GM19239 (cell line): Measurements from ENCODE around the gene UPF2.
"Not testable (repeated sequence)": the region's sequence is repeated elsewhere in the genome, so short reads cannot be mapped to it uniquely, and the experiment has no call there.

Experiments used
- DNase-seq: peaks from one replicate; pipeline ENCODE4 v3.0.0; 2011; ENCODE audit warnings: low spot score; ENCODE audit not compliant: insufficient read length
- FAIRE-seq: peaks from 2 replicates; lab custom pipeline; 2011; peaks lifted over from hg19 to GRCh38; lab: Jason Lieb, UNC

UPF2 gene

DNA sequence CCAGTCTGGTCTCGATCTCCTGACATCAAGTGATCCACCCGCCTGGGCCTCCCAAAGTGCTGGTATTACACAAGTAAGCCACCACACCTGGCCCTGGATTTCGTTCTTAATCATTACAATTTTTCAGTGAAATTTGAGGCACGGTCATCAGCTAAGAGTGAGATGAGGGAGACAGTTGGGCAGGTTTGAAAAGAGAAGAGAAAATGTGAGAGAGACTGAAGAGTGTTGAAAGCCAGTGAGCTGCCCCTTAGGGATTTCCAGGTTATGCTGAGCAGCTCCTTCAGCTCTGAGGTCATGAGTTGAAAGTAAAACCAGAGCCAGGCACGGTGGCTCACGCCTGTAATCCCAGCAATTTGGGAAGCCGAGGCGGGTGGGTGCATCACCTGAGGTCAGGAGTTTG lies 5.9 kb upstream of the UPF2 start:
- DNase-seq (no peak), FAIRE-seq (peak; percentile 59)

- FAIRE-seq, result no peak
- DNase-seq, result no peak
These were observed 3.0 kb upstream of the UPF2 start for GRCh38 chr10:12045596-12045995.

GRCh38 chr10:12042409-12042796 lies 206 bp downstream of the UPF2 start:
- no peak for FAIRE-seq
- no peak for DNase-seq

DNA sequence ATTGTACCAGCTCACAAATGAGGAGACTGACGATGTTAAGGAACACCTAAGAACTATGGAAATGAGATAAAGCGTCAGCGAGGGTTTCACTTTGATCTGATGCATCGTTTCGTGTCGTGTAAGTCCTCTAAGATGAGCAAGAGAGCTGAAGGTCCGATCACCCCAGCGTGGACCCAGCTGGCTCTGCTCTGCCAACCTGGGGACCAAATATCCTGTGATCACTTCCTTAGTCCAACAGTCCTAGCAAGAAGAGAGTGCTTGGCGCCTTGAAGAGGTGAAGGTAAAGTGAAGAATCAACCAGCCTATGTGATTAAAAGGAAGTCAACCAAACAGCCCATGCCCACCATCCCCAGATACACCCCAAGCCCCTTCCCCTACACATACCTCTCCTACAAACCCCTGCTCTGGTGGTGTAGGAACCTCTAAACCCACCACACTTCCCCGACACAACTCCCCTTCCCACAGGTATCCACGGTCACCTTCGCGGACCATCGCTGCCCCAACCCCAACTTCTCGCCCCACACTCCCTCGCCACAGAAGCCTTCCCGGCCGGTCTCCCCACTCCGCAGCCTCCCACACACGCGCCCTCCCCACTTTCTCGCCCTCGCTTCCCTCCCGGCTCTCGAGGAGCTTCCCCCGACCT lies 722 bp downstream of the UPF2 start:
- FAIRE-seq (peak; percentile 93), DNase-seq (no peak)

DNA sequence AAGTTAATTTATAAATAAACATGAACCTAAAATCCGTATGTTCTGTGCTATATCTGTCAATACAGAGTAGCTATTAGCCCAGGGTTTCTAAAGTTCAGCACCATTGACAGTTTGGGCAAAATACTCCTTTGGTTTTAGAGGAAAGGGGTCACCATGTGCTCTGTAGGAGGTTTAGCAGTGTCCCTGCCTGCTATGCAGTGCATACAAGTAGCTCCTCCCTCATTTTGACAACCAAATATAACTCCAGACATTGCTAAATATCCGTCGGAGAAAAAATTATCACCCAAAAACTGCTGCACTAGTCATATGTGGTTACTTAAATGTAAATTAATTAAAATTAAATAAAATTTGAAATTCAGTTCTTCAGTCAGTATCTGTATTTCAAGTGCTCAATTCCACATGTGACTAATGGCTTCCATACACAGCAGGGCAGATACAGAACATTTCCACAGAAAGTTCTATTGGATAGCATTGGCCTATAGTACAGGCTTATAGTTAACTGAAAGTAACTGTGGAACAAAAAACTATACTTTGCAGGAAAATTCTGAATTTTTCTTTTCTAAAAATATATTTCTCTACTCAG lies 6.4 kb downstream of the UPF2 start:
- no peak for DNase-seq
- FAIRE-seq, result no peak

GRCh38 chr10:12031404-12031803 lies 11.2 kb downstream of the UPF2 start:
- FAIRE-seq (no peak), DNase-seq (no peak)

GRCh38 chr10:12027539-12027938 lies 15.1 kb downstream of the UPF2 start:
- peak; percentile 90 for FAIRE-seq
- DNase-seq, result peak; percentile 48

GRCh38 chr10:12025591-12025990 lies 17.0 kb downstream of the UPF2 start:
- DNase-seq, result no peak
- FAIRE-seq, result no peak

GRCh38 chr10:12022580-12023257 lies 19.9 kb downstream of the UPF2 start:
- DNase-seq, result no peak
- FAIRE-seq, result peak; percentile 21

- FAIRE-seq (no peak), DNase-seq (no peak)
These were observed 22.0 kb downstream of the UPF2 start for GRCh38 chr10:12020574-12020973.

GRCh38 chr10:12019283-12019971 lies 23.2 kb downstream of the UPF2 start:
- no peak for FAIRE-seq
- DNase-seq, result no peak

GRCh38 chr10:12018438-12019282 lies 23.9 kb downstream of the UPF2 start:
- FAIRE-seq (peak; percentile 74), DNase-seq (no peak)

DNA sequence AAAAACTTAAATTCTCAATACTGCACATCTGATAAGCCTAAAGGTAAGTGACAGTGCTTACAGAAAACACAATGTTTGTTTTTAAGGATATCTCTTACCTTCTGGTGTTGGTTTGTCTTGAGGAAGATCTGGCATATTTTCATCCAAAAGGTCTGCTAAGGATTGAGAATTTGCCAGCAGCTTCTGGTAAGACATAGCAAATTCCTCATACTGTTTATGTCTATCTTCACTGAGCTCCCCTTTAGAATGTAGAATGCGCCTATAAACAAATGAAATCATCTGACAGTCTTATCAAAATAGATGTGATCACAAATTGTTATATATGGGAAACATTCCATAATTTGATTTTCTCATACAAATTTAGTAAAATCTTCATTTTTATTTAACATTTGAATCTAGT lies 28.7 kb downstream of the UPF2 start:
- no peak for DNase-seq
- no peak for FAIRE-seq

DNA sequence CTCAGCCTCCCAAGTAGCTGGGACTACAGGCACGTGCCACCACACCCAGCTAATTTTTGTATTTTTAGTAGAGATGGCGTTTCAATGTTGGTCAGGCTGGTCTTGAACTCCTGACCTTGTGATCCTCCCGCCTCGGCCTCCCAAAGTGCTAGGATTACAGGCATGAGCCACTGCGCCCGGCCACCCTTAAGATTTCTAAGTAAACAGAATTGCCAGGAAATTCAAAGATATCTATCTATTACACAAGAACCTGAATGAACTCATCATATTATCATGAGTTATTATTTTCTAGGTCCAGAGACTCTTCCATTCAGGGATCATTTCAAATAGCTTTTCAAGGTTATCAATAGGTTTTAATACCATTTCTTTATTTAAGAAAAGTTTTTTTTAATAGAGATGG lies 29.2 kb downstream of the UPF2 start:
- DNase-seq, FAIRE-seq: not testable (repeated sequence)

- FAIRE-seq, result no peak
These were observed 32.3 kb downstream of the UPF2 start for GRCh38 chr10:12010353-12010752.

GRCh38 chr10:12008842-12009241 lies 33.8 kb downstream of the UPF2 start:
- not testable (repeated sequence) for DNase-seq, FAIRE-seq

More at GRCh38 chr10:12010353-12010752, 32.3 kb downstream of the UPF2 start:
- DNase-seq, result no peak

- FAIRE-seq (no peak), DNase-seq (no peak)
These were observed 35.9 kb downstream of the UPF2 start for GRCh38 chr10:12006671-12007070.

DNA sequence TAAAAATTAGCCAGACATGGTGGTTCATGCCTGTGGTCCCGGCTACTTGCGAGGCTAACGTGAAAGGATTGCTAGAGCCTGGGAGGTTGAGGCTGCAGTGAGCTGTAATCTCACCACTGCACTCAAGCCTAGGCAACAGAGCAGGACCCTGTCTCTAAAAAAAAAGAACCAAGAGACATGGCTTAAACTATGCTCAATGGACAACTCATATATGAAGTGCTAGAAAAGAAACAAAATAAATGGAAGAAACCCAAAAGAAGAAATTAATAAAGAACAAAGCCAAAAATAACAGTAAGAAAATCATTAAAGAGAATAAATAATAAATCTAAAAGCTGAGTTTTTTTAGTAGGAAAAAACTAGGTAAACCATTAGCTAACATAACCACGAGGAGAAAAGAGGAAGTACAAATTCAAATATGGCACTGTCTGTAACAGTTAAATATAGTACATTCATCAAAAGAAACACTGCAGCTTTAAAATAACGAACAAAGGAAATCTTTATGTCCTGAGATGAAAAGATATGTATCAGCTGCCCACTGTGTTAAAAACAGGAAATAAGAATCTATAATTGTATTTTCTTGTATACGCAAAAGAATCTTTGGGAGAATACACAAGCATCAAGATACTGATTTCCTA lies 48.7 kb downstream of the UPF2 start:
- DNase-seq (peak; percentile 9), FAIRE-seq (peak; percentile 89)

GRCh38 chr10:11988924-11989323 lies 53.7 kb downstream of the UPF2 start:
- DNase-seq, result no peak
- FAIRE-seq, result no peak
